H1 (cell line): ENCODE measurements around the gene DAAM1. TPM values are rescaled to one million over a fixed set of nuclear protein-coding genes. Genes with fewer than 3 reads are reported as not detected.

ENCODE experiments used
- CHD7 ChIP-seq: fragments of 300-600 bp; sonication (generic); IDR thresholded peaks from 2 replicates; pipeline ENCODE4 v1.7.1; 2012; ENCODE audit warnings: low read length, moderate library complexity, mild to moderate bottlenecking, inconsistent platforms; ENCODE audit not compliant: insufficient replicate concordance
- NANOG ChIP-seq: IDR thresholded peaks from 2 replicates; pipeline ENCODE4 v1.6.1; 2011; ENCODE audit warnings: low read length, low read depth, mild to moderate bottlenecking, inconsistent platforms; ENCODE audit not compliant: insufficient read depth, poor library complexity, severe bottlenecking
- polyA plus RNA-seq, 7 experiments: library from polyadenylated mRNA; depleted of rRNA in 3 of 7; stranded (reverse) in 5 of 7; unstranded in 2 of 7; fragments of >200 nt in 5 of 7; fragments of 200-250 nt in 2 of 7; gene quantifications; 1 replicate in 5 of 7; 2 replicates in 1 of 7; 4 replicates in 1 of 7; pipeline versions ENCODE4 v1.2.1 to v1.2.3, GENCODE V29; 2011 to 2013; ENCODE audit warnings: missing spikeins in 2 of 7, mixed read lengths in 2 of 7
- total RNA-seq: library from RNA; stranded (reverse); fragmentation: NEBNext Ultra II Directional; extraction: Animal tissue kit (Norgen Biotek cat#: 25700); gene quantifications from 2 replicates; pipeline ENCODE4 v1.2.1, GENCODE V29; 2021

Gene DAAM1
- total and polyA plus RNA-seq, 2 of the 8 experiments (the other 6 are each of a cell fraction or from before 2014, with no cell fraction given) = 5.0 to 44.9 TPM

DNA sequence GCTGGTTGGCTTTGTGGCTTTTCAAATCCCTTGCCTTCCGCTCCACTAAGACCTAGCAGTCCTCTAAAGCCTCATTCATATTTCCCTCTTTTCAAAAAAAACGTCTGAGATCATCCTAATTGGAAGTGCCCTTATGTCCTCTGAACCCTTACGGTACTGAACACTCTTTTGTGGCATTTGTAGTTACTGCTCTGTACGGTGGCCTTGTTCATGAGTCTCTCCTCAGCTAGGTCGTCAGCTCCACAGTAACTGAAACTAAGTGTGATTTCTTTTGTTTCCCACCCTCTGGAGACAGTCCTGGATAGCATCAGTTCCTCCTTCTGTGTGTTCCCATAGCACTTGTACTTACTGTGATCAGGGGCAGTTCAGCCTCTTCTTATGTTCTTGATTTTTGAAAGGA lies 49.7 kb downstream of the DAAM1 start (continued):
- no peak for TF ChIP-seq CHD7
- TF ChIP-seq NANOG = no peak
